Umbilical cord (tissue), 2 donors: ENCODE data around the gene RAB4A. TPM values are rescaled to one million over a fixed set of nuclear protein-coding genes. Genes with fewer than 3 reads are reported as not detected.
"Not testable (repeated sequence)": the region's sequence is repeated elsewhere in the genome, so short reads cannot be mapped to it uniquely, and the experiment has no call there.

Experiments
- DNase-seq: peaks from one replicate; pipeline ENCODE4 v3.0.0-alpha.2; 2015; ENCODE audit warnings: low spot score
- total RNA-seq: library from RNA; depleted of rRNA; stranded (reverse); fragments of >200 nt; gene quantifications from one replicate; pipeline ENCODE4 v1.2.3, GENCODE V29; 2014; ENCODE audit warnings: low replicate concordance; ENCODE audit not compliant: insufficient read depth

Gene RAB4A
- total RNA-seq, 1 donor from 2014 or later = 36.6 TPM

GRCh38 chr1:229298420-229298819 is 27.5 kb downstream of the RAB4A start:
- DNase-seq = no peak

GRCh38 chr1:229298887-229299503 is 28.1 kb downstream of the RAB4A start:
- DNase-seq = no peak

- no peak for DNase-seq
These were observed 29.3 kb downstream of the RAB4A start for GRCh38 chr1:229300099-229300757.

- DNase-seq = no peak
These were observed 31.8 kb downstream of the RAB4A start for GRCh38 chr1:229302740-229303139.

- no peak for DNase-seq
These were observed 32.9 kb downstream of the RAB4A start for GRCh38 chr1:229303855-229304254.

DNA sequence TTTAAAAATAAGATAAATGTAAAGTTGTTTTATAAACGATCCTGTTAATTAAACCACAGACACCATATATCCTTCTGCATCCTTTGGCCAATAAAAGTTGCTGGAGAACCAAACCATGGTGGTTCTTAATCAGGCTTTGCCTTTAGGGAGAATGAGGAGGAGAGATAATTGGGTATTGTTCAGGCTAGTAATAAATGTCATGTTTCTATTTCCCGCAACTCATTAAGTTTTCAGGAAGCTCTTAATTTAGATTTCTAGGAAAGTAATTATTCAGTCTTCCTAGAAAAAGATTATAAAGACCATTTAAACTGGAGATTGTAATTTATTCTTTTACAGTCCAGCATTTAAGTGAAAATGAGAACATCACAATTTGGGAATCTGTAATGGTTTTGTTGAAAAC is 34.5 kb downstream of the RAB4A start:
- no peak for DNase-seq

- no peak for DNase-seq
These were observed 38.2 kb downstream of the RAB4A start for GRCh38 chr1:229309074-229309473.

DNA sequence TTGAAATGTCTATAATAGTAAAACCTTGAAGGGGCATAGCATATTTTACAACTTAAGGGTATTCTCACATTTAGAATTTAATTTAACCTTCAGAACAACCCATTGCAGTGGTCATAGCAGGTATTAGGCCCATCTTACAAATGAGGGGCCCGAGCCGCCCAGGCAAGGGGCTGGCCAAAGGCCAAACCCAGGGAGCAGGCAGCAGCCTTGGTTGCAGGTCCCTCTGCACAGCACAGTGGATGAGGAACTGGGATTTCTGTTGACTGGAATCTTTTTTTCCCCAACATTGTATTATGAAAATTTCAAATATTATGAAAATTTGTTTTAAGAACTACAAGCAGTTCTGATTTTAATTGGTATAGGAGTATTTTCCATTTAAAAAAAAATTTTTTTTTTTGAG is 38.8 kb downstream of the RAB4A start:
- DNase-seq = no peak

GRCh38 chr1:229310833-229311232 is 39.9 kb downstream of the RAB4A start:
- DNase-seq = no peak

DNA sequence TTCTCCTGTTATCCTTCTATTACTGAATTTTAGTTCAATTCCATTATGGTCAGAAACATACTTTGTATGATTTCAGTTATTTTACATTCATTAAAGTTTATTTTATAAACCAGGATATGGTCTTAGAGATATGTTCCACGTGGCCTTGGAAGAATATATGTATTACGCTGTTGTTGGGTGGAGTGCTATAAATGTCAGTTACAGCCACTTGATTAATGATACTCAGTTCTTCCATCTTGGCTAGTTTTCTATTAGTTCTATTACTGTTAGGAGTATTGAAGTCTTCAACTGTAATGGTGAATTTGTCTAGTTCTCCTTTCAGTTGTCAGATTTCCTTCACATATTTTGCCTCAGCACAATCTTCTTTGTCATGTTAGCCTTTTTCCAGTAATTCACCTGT is 45.3 kb downstream of the RAB4A start:
- no peak for DNase-seq

- DNase-seq = no peak
These were observed 47.1 kb downstream of the RAB4A start for GRCh38 chr1:229318056-229318455.

GRCh38 chr1:229319487-229319886 is 48.6 kb downstream of the RAB4A start:
- DNase-seq = no peak

DNA sequence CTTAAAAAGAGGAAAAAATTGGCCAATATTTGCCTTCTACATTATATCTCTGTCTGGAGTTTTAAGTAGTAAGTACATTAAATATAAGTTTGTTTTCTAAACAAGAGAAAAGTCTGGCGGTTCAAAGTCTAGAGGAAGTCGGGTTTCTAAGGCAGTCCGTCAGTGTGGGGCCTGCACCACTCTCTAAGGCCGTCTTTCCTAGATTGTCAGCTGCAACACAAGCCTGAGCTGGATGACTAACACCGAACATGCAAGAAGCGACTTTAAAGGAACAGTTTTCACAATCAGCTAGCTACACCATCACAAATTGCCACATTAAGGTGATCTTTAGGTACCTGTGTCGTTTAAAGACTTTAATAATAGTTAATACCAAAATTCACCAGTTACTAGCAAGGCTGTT is 52.3 kb downstream of the RAB4A start:
- DNase-seq = no peak

DNA sequence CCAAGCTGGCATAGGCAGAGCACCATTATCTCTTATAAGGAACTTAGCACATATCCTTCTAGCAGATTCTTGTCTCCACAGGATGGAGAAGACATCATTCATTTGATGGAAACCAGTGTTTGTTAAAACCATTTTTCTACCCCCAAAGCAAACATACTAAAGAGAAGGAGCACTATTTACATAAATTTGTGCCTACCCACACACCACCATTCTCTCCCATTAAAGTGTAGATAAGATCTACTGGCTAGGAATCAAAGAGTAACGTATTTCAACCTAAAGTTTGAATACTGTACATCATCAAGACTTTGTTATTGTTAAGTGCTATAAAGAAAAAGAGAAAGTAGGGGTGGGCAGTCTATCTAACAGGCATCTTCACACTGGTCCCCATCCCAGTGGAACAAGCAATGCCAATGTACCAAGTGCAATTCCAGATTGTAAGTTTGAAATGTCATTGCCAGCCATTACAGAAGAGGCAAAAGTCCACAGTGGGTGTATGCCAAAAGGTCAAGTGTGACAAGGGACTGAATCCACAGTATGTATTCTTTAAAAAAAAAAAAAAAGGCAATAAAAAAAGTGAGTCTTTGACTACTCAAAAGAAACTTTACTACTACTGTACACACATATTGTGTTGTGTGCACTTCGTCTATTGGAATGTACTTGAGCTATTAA is 53.1 kb downstream of the RAB4A start:
- DNase-seq = no peak

GRCh38 chr1:229325401-229325800 is 54.5 kb downstream of the RAB4A start:
- no peak for DNase-seq

- no peak for DNase-seq
These were observed 55.1 kb downstream of the RAB4A start for GRCh38 chr1:229325853-229326487.

GRCh38 chr1:229326601-229327000 is 55.7 kb downstream of the RAB4A start:
- no peak for DNase-seq

DNA sequence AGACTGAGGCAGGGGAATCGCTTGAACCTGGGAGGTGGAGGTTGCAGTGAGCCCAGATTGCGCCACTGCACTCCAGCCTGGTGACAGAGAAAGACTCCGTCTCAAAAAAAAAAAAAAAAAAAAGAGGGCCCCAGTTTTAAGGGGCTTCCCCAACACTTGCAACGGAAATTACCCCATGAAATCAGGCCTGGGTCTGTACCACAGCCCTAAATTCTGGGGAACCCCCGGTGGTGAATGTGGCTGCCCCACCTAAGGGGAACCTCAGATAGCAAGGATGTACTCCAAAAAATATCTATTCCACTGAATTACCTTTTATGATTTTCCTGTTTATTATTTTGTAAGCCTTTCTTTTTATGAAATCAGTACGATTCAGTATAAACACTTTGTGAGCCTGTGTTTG is 56.9 kb downstream of the RAB4A start:
- DNase-seq = not testable (repeated sequence)

- no peak for DNase-seq
These were observed 57.9 kb downstream of the RAB4A start for GRCh38 chr1:229328598-229329362.

GRCh38 chr1:229334269-229334668 is 63.4 kb downstream of the RAB4A start:
- no peak for DNase-seq

GRCh38 chr1:229334716-229335115 is 63.8 kb downstream of the RAB4A start:
- DNase-seq = no peak

DNA sequence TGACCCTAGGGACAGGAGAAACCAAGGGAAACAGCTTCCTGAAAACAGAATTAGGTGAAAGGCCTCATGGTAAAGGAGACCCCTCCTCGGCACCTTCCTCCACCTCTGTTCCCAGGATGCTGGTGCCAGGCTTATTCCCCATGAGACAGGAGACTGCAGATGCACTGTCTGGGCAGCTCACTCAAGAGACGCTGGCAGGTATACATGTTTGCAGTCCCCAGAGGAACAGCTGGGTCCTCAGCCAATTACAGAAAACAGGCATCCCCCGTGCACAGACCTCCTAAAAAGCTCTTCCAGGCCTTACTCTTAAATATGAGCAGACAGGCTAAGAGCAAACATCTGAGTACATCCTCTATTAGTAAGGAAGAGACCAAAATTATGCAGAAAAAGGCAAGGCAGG is 65.4 kb downstream of the RAB4A start:
- no peak for DNase-seq
